PC-3 (cell line): ENCODE measurements around the gene PDLIM4. TPM values are rescaled to one million over a fixed set of nuclear protein-coding genes. Genes with fewer than 3 reads are reported as not detected.

Experiments used
- ATAC-seq: fragments of 200-7000 bp; cut with Tn5 transposase; 2 replicates; pipeline ENCODE4 v1.9.1; 2020; ENCODE audit warnings: mild to moderate bottlenecking, moderate library complexity
- BruUV-seq: library from RNA; stranded (reverse); fragments of 400-500 nt; replicated peaks from 2 replicates; lab custom pipeline; 2021; lab: Mats Ljungman, UMichigan
- CTCF ChIA-PET: fragments of 300-600 bp; sonication (Branson Sonifier 250); formaldehyde crosslinking; loops from one replicate; lab custom pipeline; 2022; ENCODE audit warnings: antibody characterized with exemption; lab: Charles Lee
- POLR2A ChIA-PET: fragments of 300-600 bp; sonication (Branson Sonifier 250); formaldehyde crosslinking; loops from one replicate; lab custom pipeline; 2022; ENCODE audit warnings: antibody characterized with exemption; ENCODE audit not compliant: unreplicated experiment; lab: Charles Lee
- DNase-seq: peaks from one replicate; pipeline ENCODE4 v3.0.0-alpha.2; 2015
- H2AFZ ChIP-seq: fragments of 300-600 bp; sonication (generic); 2 replicates; pipeline ENCODE4 v1.6.0; 2016; ENCODE audit warnings: antibody characterized with exemption, low read length
- H3F3A ChIP-seq: fragments of 300-600 bp; sonication (generic); one replicate; pipeline ENCODE4 v1.6.0; 2017; ENCODE audit warnings: antibody characterized with exemption, low read length, control low read depth, mild to moderate bottlenecking; ENCODE audit not compliant: unreplicated experiment
- H3K27ac ChIP-seq: fragments of 300-600 bp; sonication (generic); 2 replicates; pipeline ENCODE4 v1.5.1; 2016; ENCODE audit warnings: mild to moderate bottlenecking, low read length
- H3K27me3 ChIP-seq: fragments of 300-600 bp; sonication (generic); 2 replicates; pipeline ENCODE4 v1.6.1; 2016; ENCODE audit warnings: low read length, mixed read lengths
- H3K36me3 ChIP-seq: fragments of 300-600 bp; sonication (generic); 2 replicates; pipeline ENCODE4 v1.6.1; 2016; ENCODE audit warnings: low read depth, mixed run types, low read length, mixed read lengths
- H3K4me1 ChIP-seq: fragments of 300-600 bp; sonication (generic); 2 replicates; pipeline ENCODE4 v1.5.1; 2016; ENCODE audit warnings: low read length; ENCODE audit not compliant: insufficient read depth
- H3K4me2 ChIP-seq: fragments of 300-600 bp; sonication (generic); 2 replicates; pipeline ENCODE4 v1.6.0; 2016; ENCODE audit warnings: low read length
- H3K4me3 ChIP-seq: fragments of 300-600 bp; sonication (generic); 2 replicates; pipeline ENCODE4 v1.5.1; 2016; ENCODE audit warnings: mild to moderate bottlenecking, low read length, mixed read lengths
- H3K79me2 ChIP-seq: fragments of 300-600 bp; sonication (generic); 2 replicates; pipeline ENCODE4 v1.6.1; 2017; ENCODE audit warnings: low read length, mixed read lengths
- H3K9ac ChIP-seq: fragments of 300-600 bp; sonication (generic); 2 replicates; pipeline ENCODE4 v1.6.0; 2016; ENCODE audit warnings: mild to moderate bottlenecking, low read length
- H3K9me2 ChIP-seq: fragments of 300-600 bp; sonication (generic); replicated peaks from 2 replicates; pipeline ENCODE4 v1.6.1; 2016; ENCODE audit warnings: mixed run types, low read length, mixed read lengths
- H3K9me3 ChIP-seq: fragments of 300-600 bp; sonication (generic); 2 replicates; pipeline ENCODE4 v1.6.1; 2016; ENCODE audit warnings: low read length, mixed read lengths
- H4K20me1 ChIP-seq: fragments of 300-600 bp; sonication (generic); 2 replicates; pipeline ENCODE4 v1.6.1; 2016; ENCODE audit warnings: low read length, mixed read lengths
- EZH2 ChIP-seq: fragments of 300-600 bp; sonication (generic); IDR thresholded peaks from one replicate; pipeline ENCODE4 v1.6.1; 2017; ENCODE audit warnings: antibody characterized with exemption, mild to moderate bottlenecking, low read length; ENCODE audit not compliant: unreplicated experiment
- EZH2phosphoT487 ChIP-seq: fragments of 300-600 bp; sonication (generic); IDR thresholded peaks from 2 replicates; pipeline ENCODE4 v1.6.1; 2018; ENCODE audit warnings: mild to moderate bottlenecking, antibody characterized with exemption, low read length, borderline replicate concordance
- intact Hi-C: fragments of 100-400 bp; cut with micrococcal nuclease; formaldehyde crosslinking; loops from 2 replicates; pipeline ENCODE4 v1.9.0; 2023
- total RNA-seq: library from RNA; depleted of rRNA; stranded (reverse); fragments of >200 nt; gene quantifications from 2 replicates; pipeline ENCODE4 v1.2.3, GENCODE V29; 2014
- TF ChIP-seq, protein P1 (sequence below): fragments of 300-600 bp; sonication (generic); conservative IDR thresholded peaks from 2 replicates; pipeline ENCODE4 v1.5.1; 2017; ENCODE audit warnings: antibody characterized with exemption, low read depth, mild to moderate bottlenecking, low read length

The PDLIM4 gene
- total RNA-seq, 1 experiment from 2014 or later, result 27.8 TPM

DNA sequence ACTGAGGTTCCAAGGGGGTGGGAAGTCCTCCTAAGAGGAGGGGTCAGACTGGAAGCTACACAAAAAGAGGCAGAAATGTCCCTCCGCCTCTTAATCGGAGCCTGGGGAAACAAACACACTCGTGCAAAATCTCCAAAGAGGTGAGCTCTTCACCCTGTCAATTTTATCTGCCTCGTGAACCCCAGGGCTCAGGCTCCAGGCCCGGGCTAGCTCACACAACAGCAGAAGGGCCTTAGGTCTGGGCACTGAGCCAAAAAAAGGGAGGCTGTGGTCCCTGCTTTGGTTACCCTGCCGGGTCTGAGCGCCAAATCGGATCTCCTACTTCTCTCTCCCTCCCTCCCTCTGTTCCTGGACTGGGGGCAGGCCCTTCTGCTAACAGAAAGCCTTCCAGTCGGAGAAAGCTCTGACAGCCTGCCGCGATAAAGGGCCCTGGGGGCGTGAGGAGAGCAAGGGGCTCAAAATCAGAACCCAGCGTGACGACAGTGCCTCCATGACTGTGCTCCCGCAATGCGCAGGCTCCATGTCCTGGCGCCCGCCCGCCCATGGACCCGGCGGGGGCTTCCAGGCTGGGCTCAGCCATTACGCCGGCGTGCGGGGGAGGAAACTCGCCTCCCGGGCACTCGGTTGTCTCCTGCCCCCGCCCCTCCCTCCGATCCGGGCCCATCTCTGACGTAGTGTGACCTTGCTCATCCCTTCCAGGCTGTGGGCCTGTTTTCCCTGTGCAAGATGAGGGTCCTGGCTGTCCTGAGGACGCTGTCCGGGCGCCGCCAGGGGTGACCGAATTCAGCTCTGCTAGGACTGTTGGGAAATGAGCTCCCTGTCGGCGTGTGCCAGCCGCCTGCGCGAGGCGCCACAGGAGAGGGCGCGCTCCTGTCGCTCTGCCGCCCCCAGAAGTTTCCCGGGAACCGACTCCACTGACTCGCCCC is 35.8 kb downstream of the PDLIM4 start:
- TSS peak; percentile 66 for BruUV-seq
- Histone ChIP-seq H4K20me1 (no peaks in the 10 kb centered on the region), H3F3A (no peaks in the 10 kb centered on the region), H3K4me3 (peak overlapping the region; percentile 97), H3K4me2 (peak overlapping the region; percentile 98), H3K4me1 (peaks cover 18% of the 10 kb centered on the region), H3K79me2 (peaks cover 36% of the 10 kb centered on the region), H3K9ac (peak overlapping the region; percentile 94), H3K9me2 (no peaks in the 10 kb centered on the region), H3K9me3 (no peaks in the 10 kb centered on the region), H3K27me3 (no peaks in the 10 kb centered on the region), H3K36me3 (no peaks in the 10 kb centered on the region), H2AFZ (peak overlapping the region; percentile 90), H3K27ac (peak overlapping the region; percentile 94)
- intact Hi-C loops, result loop anchor here (5.0 to 10.0 kb wide), 3 partner anchors 66 to 201 kb away; partner anchors contain the start of genes IRF1 and P4HA2
- DNase-seq (peak; percentile 69), ATAC-seq (peak; percentile 49)
- POLR2A ChIA-PET, result interaction anchor here (0.5 to 1.2 kb wide), 6 partner anchors 33 to 204 kb away, joined by 3 to 38 read pairs (median 4); partner anchors contain the start of gene SLC22A5
- CTCF ChIA-PET, result interaction anchor here (0.5 to 1.5 kb wide), 6 partner anchors 22 to 203 kb away, joined by 3 to 7 read pairs (median 4); no protein-coding TSS in a partner anchor
- no peak for TF ChIP-seq EZH2phosphoT487
- TF ChIP-seq EZH2, result no peak
- TF ChIP-seq, protein P1, sequence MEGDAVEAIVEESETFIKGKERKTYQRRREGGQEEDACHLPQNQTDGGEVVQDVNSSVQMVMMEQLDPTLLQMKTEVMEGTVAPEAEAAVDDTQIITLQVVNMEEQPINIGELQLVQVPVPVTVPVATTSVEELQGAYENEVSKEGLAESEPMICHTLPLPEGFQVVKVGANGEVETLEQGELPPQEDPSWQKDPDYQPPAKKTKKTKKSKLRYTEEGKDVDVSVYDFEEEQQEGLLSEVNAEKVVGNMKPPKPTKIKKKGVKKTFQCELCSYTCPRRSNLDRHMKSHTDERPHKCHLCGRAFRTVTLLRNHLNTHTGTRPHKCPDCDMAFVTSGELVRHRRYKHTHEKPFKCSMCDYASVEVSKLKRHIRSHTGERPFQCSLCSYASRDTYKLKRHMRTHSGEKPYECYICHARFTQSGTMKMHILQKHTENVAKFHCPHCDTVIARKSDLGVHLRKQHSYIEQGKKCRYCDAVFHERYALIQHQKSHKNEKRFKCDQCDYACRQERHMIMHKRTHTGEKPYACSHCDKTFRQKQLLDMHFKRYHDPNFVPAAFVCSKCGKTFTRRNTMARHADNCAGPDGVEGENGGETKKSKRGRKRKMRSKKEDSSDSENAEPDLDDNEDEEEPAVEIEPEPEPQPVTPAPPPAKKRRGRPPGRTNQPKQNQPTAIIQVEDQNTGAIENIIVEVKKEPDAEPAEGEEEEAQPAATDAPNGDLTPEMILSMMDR, result peak; percentile 31; the same call in 1 of the 2 replicates

DNA sequence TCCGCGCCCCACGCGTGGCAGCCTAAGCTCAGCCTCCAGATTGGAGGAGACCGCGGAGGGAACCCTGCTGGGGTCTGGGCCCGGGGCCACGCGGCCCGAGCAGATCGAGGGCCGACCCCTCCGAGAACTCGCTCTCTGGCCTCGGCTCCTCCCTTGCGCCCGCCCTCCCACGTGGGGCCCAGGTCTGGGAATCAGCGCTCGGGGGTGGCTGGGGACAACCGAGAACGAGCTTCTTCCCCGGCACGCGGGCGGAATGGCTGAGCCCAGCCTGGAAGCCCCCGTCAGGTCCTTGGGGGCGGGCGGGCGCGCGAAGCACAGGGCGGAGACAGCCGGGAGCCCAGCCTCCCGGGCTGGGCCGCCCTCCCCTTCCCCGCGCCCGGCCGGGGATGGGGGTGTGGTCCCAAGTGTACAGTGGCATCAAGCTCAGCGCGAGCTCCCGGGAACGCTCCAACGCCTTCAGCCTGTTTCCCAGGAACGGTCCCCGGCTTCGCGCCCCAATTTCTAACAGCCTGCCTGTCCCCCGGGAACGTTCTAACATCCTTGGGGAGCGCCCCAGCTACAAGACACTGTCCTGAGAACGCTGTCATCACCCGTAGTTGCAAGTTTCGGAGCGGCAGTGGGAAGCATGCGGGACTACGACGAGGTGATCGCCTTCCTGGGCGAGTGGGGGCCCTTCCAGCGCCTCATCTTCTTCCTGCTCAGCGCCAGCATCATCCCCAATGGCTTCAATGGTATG is 36.7 kb downstream of the PDLIM4 start, which contains the start of gene SLC22A4:
SLC22A4 (plus strand) TSS at position 403 of the 736 bp plus-strand sequence; CDS start at position 626, 223 bp downstream.
- BruUV-seq, result no TSS peak
- ChIA-PET CTCF (interaction anchor here (0.5 to 1.5 kb wide), 5 partner anchors 25 to 157 kb away, joined by 3 to 7 read pairs (median 6); no protein-coding TSS in a partner anchor), POLR2A (interaction anchor here (0.5 to 1.2 kb wide), 7 partner anchors 34 to 236 kb away, joined by 3 to 38 read pairs (median 4); partner anchors contain the start of gene SLC22A5)
- ATAC-seq (peak; percentile 82), DNase-seq (peak; percentile 87)
- Histone ChIP-seq H4K20me1 (no peaks in the 10 kb centered on the region), H3F3A (no peaks in the 10 kb centered on the region), H3K9ac (peak within 1 kb of the TSS; percentile 94), H3K9me3 (no peaks in the 10 kb centered on the region), H3K27ac (peak within 1 kb of the TSS; percentile 94), H3K79me2 (peaks cover 44% of the 10 kb centered on the region), H3K4me3 (peak within 1 kb of the TSS; percentile 97), H3K27me3 (no peaks in the 10 kb centered on the region), H3K4me2 (peak within 1 kb of the TSS; percentile 98), H3K4me1 (peaks cover 18% of the 10 kb centered on the region), H3K9me2 (no peaks in the 10 kb centered on the region), H2AFZ (peak within 1 kb of the TSS; percentile 90), H3K36me3 (no peaks in the 10 kb centered on the region)
- intact Hi-C loops, result loop anchor here (2.0 to 10.0 kb wide), 5 partner anchors 29 to 201 kb away; partner anchors contain the start of genes IRF1 and P4HA2
- TF ChIP-seq EZH2, result no peak
- TF ChIP-seq, protein P1, result 0 out of 2 replicates have a peak, but pooled peaks have one; percentile 2
